ENCODE results near the gene ME3.
A peak's percentile ranks its signal among the peaks of the same experiment; 100 is the strongest.

Gene ME3

DNA sequence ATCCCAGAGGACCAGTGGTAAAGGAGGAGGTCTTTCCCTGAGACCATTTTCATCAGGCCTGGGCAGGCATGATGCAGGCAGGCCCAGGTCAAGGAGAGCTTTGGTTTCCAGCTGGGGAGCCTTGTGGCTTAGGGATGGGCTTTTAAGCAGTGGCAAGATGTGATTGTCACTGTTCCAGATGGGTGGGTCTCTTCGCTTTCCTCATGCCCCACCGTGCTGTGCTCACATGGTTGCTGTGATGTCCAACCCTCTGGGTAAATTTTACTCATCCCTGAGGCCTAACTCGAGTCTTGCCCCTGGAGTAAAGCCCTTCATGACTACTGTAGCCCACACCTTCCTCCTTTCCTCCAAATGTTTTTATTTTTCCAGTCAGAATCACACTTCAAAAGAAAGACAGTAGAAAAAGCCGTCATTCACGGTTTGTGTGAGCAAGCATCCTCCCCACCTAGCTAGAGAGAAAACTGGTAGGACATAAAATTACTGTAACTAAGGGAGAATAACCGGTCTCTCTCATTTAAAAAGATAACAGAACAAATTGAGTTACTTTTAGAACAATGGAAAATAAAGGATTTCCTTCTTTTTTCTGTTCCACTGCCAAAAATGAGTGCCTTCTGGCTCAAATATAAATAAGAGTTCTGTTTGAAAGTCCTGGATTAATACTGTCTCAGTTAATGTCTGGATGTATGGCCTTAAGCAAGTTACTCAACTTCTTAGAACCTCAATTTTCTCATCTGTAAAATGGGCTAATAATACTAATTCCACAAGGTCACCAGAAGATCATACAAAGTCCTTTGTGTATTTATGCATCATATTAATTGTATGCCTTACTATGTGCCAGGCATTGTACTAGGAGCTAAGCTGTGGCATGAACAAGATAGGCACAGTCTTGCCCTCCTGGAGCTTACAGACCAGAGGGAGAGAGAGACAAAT lies 84.9 kb downstream of the ME3 start:
- H3K4me3 Mint-ChIP-seq: no peak overlapping the region
- no peaks in the 10 kb centered on the region for H3K27me3 Mint-ChIP-seq
- peaks cover 14 to 15% of the 10 kb centered on the region in 2 donors for H3K4me1 Mint-ChIP-seq
- H3K36me3 Mint-ChIP-seq: peaks cover 1 to 4% of the 10 kb centered on the region in 2 donors
- H3K27ac Mint-ChIP-seq: no peak overlapping the region
- DNase-seq: no peak
- ATAC-seq (replicated peaks): no peak
- H3K9me3 Mint-ChIP-seq: no peaks in the 10 kb centered on the region

DNA sequence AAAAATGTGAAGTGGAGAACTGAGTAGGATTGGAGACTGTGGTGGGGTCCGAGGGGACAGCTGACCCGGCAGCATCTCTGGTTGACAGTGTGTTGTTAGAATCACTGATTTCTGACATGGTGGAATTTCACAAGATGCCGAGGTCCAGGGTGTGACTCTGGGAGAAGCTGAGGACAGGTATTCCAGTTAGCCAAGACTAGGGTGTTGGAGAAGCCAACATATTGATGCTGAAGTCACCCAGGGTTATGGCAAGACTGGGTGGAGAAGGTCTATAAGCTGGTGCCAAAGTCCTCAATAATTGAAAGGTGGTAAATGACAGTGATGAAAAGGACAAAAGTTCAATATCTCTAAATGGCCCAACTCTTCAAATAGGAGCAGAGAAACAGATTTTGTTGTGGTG lies 86.1 kb downstream of the ME3 start:
- Mint-ChIP-seq H3K27ac (no peak overlapping the region), H3K4me1 (peaks cover 1 to 9% of the 10 kb centered on the region in 2 donors), H3K4me3 (no peak overlapping the region), H3K9me3 (no peaks in the 10 kb centered on the region), H3K36me3 (peaks cover 1% of the 10 kb centered on the region in 2 donors), H3K27me3 (no peaks in the 10 kb centered on the region)
- no peak for ATAC-seq (replicated peaks)
- DNase-seq: no peak

- Mint-ChIP-seq H3K9me3 (no peaks in the 10 kb centered on the region), H3K4me3 (no peak overlapping the region), H3K27me3 (no peaks in the 10 kb centered on the region), H3K27ac (no peak overlapping the region), H3K36me3 (no peaks in the 10 kb centered on the region), H3K4me1 (no peaks in the 10 kb centered on the region)
- DNase-seq (no peak), ATAC-seq (replicated peaks) (no peak)
Measured at GRCh38 chr11:86582898-86583297, 89.5 kb downstream of the ME3 start.

DNA sequence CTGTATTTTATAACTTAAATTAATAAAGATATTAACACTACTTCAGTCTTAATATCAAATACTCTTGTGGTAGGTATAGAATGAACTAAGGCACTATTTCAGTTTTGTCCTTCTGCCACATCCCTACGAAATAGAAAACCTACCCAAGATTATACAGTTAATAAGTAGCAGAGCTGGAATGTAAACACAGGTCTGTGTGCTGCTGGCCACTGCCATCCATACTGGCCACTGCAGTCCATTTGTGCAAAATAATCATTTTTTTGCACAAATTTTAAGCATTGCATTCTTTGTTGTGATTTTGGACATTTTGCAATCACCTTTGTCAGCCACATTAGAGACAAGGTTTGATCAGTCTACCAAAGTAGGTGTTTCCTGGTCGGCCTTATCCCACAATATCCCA lies 91.9 kb downstream of the ME3 start:
- H3K9me3 Mint-ChIP-seq: no peaks in the 10 kb centered on the region
- H3K36me3 Mint-ChIP-seq: no peaks in the 10 kb centered on the region
- no peaks in the 10 kb centered on the region for H3K4me1 Mint-ChIP-seq
- DNase-seq (no peak), ATAC-seq (replicated peaks) (no peak)
- H3K4me3 Mint-ChIP-seq: no peak overlapping the region
- H3K27me3 Mint-ChIP-seq: no peaks in the 10 kb centered on the region
- no peak overlapping the region for H3K27ac Mint-ChIP-seq

DNA sequence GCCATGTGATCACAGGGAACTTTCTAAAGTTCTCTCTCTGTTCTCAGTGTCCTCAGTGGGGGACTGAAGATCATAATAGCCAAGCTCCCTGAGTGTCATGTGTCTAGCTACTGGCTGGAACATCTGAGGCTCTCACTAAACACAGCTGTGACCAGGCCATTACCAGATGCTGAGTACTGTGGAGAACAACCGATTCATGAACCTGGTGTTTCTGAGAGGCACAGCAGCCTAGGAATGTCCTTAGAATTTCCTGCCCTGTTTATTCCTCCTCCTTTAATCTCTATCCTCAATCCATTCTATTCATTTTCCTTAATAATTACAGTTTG lies 93.0 kb downstream of the ME3 start:
- Mint-ChIP-seq H3K36me3 (no peaks in the 10 kb centered on the region), H3K4me3 (no peak overlapping the region), H3K27ac (no peak overlapping the region), H3K4me1 (no peaks in the 10 kb centered on the region), H3K27me3 (no peaks in the 10 kb centered on the region), H3K9me3 (no peaks in the 10 kb centered on the region)
- ATAC-seq (replicated peaks) (no peak), DNase-seq (no peak)

DNA sequence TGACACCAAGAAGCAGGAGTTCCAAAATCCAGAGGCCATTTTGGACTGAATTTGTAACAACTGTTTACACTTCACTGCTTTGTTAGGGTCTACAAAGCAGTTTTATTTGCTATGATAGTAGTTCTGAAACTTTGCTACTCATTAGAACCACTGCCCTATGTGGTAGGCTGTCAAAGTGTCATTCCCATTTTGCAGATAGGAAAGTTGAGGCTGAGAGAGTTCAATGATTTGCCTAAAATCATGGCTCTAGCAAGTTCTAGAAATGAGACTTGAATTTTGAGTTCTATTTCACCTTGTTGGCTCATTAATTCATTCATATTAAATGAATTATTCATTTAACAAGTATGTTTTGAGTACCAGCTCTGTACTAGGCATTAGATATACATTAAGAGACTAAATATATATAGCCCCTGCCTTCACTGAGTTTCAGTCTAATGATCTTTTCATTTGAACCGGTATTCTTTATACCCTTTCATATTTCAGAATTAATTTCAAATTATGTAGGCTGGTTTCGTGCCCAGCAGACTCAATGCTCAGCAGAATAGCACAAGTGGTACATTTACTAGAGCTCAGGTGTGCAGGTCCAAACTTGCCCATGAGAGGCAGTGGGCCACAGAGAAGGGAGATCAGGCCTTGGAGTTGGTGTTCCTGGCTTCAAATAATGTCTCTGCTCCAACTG lies 93.5 kb downstream of the ME3 start:
- Mint-ChIP-seq H3K27me3 (no peaks in the 10 kb centered on the region), H3K36me3 (no peaks in the 10 kb centered on the region), H3K4me3 (no peak overlapping the region), H3K27ac (no peak overlapping the region), H3K9me3 (no peaks in the 10 kb centered on the region), H3K4me1 (no peaks in the 10 kb centered on the region)
- ATAC-seq (replicated peaks) (no peak), DNase-seq (no peak)

- Mint-ChIP-seq H3K27me3 (no peaks in the 10 kb centered on the region), H3K36me3 (no peaks in the 10 kb centered on the region), H3K4me1 (no peaks in the 10 kb centered on the region), H3K27ac (no peak overlapping the region), H3K4me3 (no peak overlapping the region), H3K9me3 (no peaks in the 10 kb centered on the region)
- no peak for ATAC-seq (replicated peaks)
- DNase-seq: no peak
Measured at GRCh38 chr11:86577644-86578636, 94.5 kb downstream of the ME3 start.

DNA sequence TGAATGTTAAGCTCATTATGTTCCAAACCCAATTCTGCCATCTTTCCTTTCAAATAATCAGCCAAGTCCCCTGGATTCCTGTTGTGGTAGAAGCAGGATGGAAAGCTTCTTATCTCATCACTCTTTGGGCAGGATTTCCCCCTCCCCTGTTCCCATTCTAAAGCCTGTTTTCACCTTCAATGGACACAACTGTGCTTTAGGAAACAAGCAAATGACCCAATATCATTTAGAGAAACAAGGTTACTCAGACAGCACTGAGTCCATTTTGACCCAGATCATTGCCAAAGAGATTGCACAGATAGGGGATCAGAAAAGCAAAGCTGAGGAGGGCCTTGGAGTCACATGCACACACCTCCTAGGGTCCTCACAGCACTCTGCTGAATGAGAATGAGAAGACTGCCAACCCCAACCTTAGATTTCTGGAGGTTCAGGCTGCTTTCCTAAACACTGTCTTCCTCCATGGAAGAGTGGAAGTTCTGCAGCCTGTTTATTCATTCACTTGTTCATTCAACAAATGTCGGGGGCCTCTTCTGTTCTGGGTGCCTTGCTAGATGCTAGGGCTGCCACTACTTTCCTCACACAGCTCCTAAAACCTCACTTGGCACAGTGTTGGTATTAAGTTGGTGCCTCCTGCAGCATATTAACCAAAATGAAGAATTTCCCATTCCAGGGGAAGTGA lies 95.3 kb downstream of the ME3 start:
- Mint-ChIP-seq H3K36me3 (no peaks in the 10 kb centered on the region), H3K9me3 (no peaks in the 10 kb centered on the region), H3K27me3 (no peaks in the 10 kb centered on the region), H3K27ac (no peak overlapping the region), H3K4me1 (no peaks in the 10 kb centered on the region), H3K4me3 (no peak overlapping the region)
- ATAC-seq (replicated peaks) (no peak), DNase-seq (no peak)

DNA sequence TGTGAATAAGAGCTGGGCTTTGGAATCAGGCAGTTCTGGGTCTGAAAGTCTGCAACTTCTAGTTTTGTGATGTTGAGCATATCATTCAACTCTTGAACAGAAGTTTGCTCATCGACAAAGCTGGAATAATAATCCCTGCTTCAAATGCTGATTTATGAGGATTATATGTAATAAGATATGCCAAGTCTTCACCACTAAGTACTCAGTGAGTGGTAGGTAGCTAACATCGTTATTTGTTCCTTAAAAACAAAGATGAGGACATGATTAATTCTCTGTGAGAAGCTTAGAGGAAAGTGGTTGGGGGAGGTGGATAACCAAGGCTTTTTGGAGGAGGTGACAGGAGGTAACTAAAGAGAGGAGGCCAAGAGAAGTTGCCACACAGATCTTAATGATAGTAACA lies 96.5 kb downstream of the ME3 start:
- ATAC-seq (replicated peaks): no peak
- no peak overlapping the region for H3K4me3 Mint-ChIP-seq

GRCh38 chr11:86575208-86575855 lies 97.1 kb downstream of the ME3 start:
- Mint-ChIP-seq H3K4me1 (no peaks in the 10 kb centered on the region), H3K4me3 (no peak overlapping the region), H3K27ac (no peak overlapping the region), H3K9me3 (no peaks in the 10 kb centered on the region), H3K36me3 (no peaks in the 10 kb centered on the region), H3K27me3 (no peaks in the 10 kb centered on the region)
- ATAC-seq (replicated peaks) (no peak), DNase-seq (no peak)

More for the DNA sequence above, 96.5 kb downstream of the ME3 start:
- Mint-ChIP-seq H3K27me3 (no peaks in the 10 kb centered on the region), H3K27ac (no peak overlapping the region), H3K4me1 (no peaks in the 10 kb centered on the region), H3K9me3 (no peaks in the 10 kb centered on the region), H3K36me3 (no peaks in the 10 kb centered on the region)
- no peak for DNase-seq

- Mint-ChIP-seq H3K27me3 (no peaks in the 10 kb centered on the region), H3K36me3 (no peaks in the 10 kb centered on the region), H3K4me3 (no peak overlapping the region), H3K27ac (no peak overlapping the region), H3K4me1 (no peaks in the 10 kb centered on the region), H3K9me3 (no peaks in the 10 kb centered on the region)
- DNase-seq (no peak), ATAC-seq (replicated peaks) (no peak)
Measured at GRCh38 chr11:86574493-86575207, 97.8 kb downstream of the ME3 start.

GRCh38 chr11:86571273-86571948 lies 101.0 kb downstream of the ME3 start:
- Mint-ChIP-seq H3K4me3 (no peak overlapping the region), H3K9me3 (no peaks in the 10 kb centered on the region), H3K36me3 (no peaks in the 10 kb centered on the region), H3K27me3 (no peaks in the 10 kb centered on the region), H3K27ac (no peak overlapping the region), H3K4me1 (peaks cover 0 to 6% of the 10 kb centered on the region in 2 donors)
- DNase-seq: no peak
- peak; percentile 34 to 36 for ATAC-seq (replicated peaks)

GRCh38 chr11:86570451-86570850 lies 102.0 kb downstream of the ME3 start:
- H3K27me3 Mint-ChIP-seq: no peaks in the 10 kb centered on the region
- no peaks in the 10 kb centered on the region for H3K36me3 Mint-ChIP-seq
- H3K4me3 Mint-ChIP-seq: no peak overlapping the region
- H3K9me3 Mint-ChIP-seq: no peaks in the 10 kb centered on the region
- peaks cover 0 to 6% of the 10 kb centered on the region in 2 donors for H3K4me1 Mint-ChIP-seq
- DNase-seq (no peak), ATAC-seq (replicated peaks) (no peak)
- no peak overlapping the region for H3K27ac Mint-ChIP-seq
